Measurements from ENCODE around the gene TIMM29.

DNA sequence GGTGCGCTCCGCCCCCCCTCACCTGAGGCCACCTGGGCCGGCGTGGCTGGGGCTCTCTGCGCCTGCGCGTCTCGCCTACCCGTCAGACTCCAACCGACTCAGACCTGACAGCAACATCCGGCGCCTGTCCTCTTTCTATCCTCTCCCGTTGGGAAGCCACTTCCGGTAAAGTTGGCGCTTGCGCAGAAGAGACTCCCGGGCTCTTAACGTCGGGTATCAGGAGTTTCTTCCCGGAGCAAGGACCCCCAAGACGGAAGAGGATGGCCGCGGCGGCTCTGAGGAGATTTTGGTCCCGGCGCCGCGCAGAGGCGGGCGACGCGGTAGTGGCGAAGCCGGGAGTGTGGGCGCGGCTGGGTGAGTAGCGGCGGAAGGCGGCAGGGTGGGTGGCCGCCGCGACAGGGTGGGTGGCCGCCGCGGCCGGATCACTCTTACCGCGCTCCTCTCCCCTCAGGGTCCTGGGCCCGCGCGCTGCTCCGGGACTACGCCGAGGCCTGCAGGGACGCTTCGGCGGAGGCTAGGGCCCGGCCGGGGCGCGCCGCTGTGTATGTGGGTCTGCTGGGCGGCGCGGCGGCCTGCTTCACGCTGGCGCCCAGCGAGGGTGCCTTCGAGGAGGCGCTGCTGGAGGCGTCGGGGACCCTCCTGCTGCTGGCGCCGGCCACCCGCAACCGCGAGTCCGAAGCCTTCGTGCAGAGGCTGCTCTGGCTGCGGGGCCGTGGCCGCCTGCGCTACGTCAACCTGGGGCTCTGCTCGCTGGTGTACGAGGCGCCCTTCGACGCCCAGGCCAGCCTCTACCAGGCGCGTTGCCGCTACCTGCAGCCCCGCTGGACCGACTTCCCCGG, at the start of gene TIMM29, which contains the start of gene YIPF2:
- peak; percentile 57 to 69 for TF ChIP-seq POLR2A (IDR thresholded peaks at IDR 0.05)
- TF ChIP-seq, protein P1, sequence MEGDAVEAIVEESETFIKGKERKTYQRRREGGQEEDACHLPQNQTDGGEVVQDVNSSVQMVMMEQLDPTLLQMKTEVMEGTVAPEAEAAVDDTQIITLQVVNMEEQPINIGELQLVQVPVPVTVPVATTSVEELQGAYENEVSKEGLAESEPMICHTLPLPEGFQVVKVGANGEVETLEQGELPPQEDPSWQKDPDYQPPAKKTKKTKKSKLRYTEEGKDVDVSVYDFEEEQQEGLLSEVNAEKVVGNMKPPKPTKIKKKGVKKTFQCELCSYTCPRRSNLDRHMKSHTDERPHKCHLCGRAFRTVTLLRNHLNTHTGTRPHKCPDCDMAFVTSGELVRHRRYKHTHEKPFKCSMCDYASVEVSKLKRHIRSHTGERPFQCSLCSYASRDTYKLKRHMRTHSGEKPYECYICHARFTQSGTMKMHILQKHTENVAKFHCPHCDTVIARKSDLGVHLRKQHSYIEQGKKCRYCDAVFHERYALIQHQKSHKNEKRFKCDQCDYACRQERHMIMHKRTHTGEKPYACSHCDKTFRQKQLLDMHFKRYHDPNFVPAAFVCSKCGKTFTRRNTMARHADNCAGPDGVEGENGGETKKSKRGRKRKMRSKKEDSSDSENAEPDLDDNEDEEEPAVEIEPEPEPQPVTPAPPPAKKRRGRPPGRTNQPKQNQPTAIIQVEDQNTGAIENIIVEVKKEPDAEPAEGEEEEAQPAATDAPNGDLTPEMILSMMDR (IDR thresholded peaks at IDR 0.05) = peak in 3 of 4 experiments; percentile 10 to 46 (median 11)

All from uterus (tissue), 2 donors.